H1 (cell line): Measurements from ENCODE around the gene MPPED2. TPM values are rescaled to one million over a fixed set of nuclear protein-coding genes. Genes with fewer than 3 reads are reported as not detected.

Source experiments
- CTCF ChIA-PET: fragments of 300-600 bp; sonication (Branson Sonifier 250); formaldehyde crosslinking; loops from one replicate; lab custom pipeline; 2021; ENCODE audit not compliant: partially characterized antibody; lab: Charles Lee
- POLR2A ChIA-PET: fragments of 300-600 bp; sonication (Branson Sonifier 250); formaldehyde crosslinking; loops from one replicate; lab custom pipeline; 2021; ENCODE audit warnings: inconsistent platforms; ENCODE audit not compliant: partially characterized antibody; lab: Charles Lee
- DNase-seq, 2 experiments: peaks; one replicate each; pipeline versions ENCODE4 v3.0.0 to v3.0.0-alpha.2; 2010 to 2022; ENCODE audit warnings: low spot score in 2 of 2, low read depth in 1 of 2, mixed read lengths in 1 of 2
- FAIRE-seq: peaks from 2 replicates; lab custom pipeline; 2011; peaks lifted over from hg19 to GRCh38; lab: Jason Lieb, UNC
- H2AFZ ChIP-seq: 2 replicates; pipeline ENCODE4 v1.8.1; 2012; ENCODE audit warnings: low read length, inconsistent platforms
- H2AK5ac ChIP-seq: 2 replicates; pipeline ENCODE4 v1.6.1; 2013; ENCODE audit warnings: low read depth, low read length
- H2BK120ac ChIP-seq: replicated peaks from 2 replicates; pipeline ENCODE3; 2013; ENCODE audit warnings: low read depth, low read length, inconsistent platforms
- H2BK12ac ChIP-seq: 2 replicates; pipeline ENCODE4 v1.6.1; 2013; ENCODE audit warnings: low read depth, low read length
- H2BK15ac ChIP-seq: 2 replicates; pipeline ENCODE4 v1.6.1; 2013; ENCODE audit warnings: low read length
- H2BK20ac ChIP-seq: 2 replicates; pipeline ENCODE4 v1.6.1; 2013; ENCODE audit warnings: low read length
- H2BK5ac ChIP-seq: 2 replicates; pipeline ENCODE4 v1.6.1; 2013; ENCODE audit warnings: low read depth, low read length
- H3K14ac ChIP-seq: 2 replicates; pipeline ENCODE4 v1.6.1; 2013; ENCODE audit warnings: inconsistent platforms; ENCODE audit not compliant: insufficient read length
- H3K18ac ChIP-seq: 2 replicates; pipeline ENCODE4 v1.6.1; 2013; ENCODE audit warnings: low read length; ENCODE audit errors: extremely low read depth
- H3K23ac ChIP-seq: 2 replicates; pipeline ENCODE4 v1.6.1; 2013; ENCODE audit warnings: inconsistent platforms; ENCODE audit not compliant: insufficient read length
- H3K23me2 ChIP-seq: 2 replicates; pipeline ENCODE4 v1.6.1; 2013; ENCODE audit warnings: low read depth, low read length
- H3K27ac ChIP-seq: 2 replicates; pipeline ENCODE4 v1.6.1; 2011; ENCODE audit warnings: low read depth, low read length, inconsistent platforms
- H3K27me3 ChIP-seq, 4 experiments: replicated peaks in 1 of 4; 1 replicate in 1 of 4; 2 replicates in 3 of 4; pipeline versions ENCODE4 v1.6.1 to v1.8.1; 2011 to 2013; ENCODE audit warnings: low read length in 3 of 4, mild to moderate bottlenecking in 3 of 4, inconsistent platforms in 2 of 4, mixed read lengths in 2 of 4, moderate library complexity in 1 of 4; ENCODE audit not compliant: control insufficient read depth in 3 of 4, insufficient read depth in 3 of 4; ENCODE audit errors: extremely low read depth in 1 of 4
- H3K36me3 ChIP-seq, 4 experiments: 2 replicates each; pipeline versions ENCODE4 v1.6.1 to v1.8.1; 2011 to 2013; ENCODE audit warnings: mild to moderate bottlenecking in 4 of 4, low read length in 3 of 4, moderate library complexity in 2 of 4, control low read depth in 1 of 4, inconsistent platforms in 1 of 4; ENCODE audit not compliant: insufficient read depth in 4 of 4, control insufficient read depth in 2 of 4
- H3K4ac ChIP-seq: replicated peaks from 2 replicates; pipeline ENCODE3; 2013; ENCODE audit warnings: low read length, low read depth, mixed read lengths, inconsistent platforms; ENCODE audit not compliant: insufficient read length
- H3K4me1 ChIP-seq, 4 experiments: replicated peaks in 1 of 4; 1 replicate in 1 of 4; 2 replicates in 3 of 4; pipeline versions ENCODE4 v1.6.1 to v1.8.1; 2011 to 2013; ENCODE audit warnings: low read length in 3 of 4, inconsistent platforms in 2 of 4, mixed read lengths in 1 of 4; ENCODE audit not compliant: insufficient read depth in 4 of 4, control insufficient read depth in 3 of 4
- H3K4me2 ChIP-seq, 2 experiments: 2 replicates each; pipeline versions ENCODE4 v1.6.1 to v1.8.1; 2011 to 2013; ENCODE audit warnings: low read depth in 2 of 2, low read length in 2 of 2, control low read depth in 1 of 2, inconsistent platforms in 1 of 2, mild to moderate bottlenecking in 1 of 2; ENCODE audit not compliant: insufficient read depth in 1 of 2
- H3K4me3 ChIP-seq, 4 experiments: fragments of 200-600, 300-600 bp in 1 of 4; sonication (generic), shearing (Covaris generic), sonication (Bioruptor Twin) in 1 of 4; 2 replicates each; pipeline versions ENCODE4 v1.5.1 to v1.8.1; 2011 to 2016; ENCODE audit warnings: low read length in 4 of 4, low read depth in 3 of 4, control low read depth in 2 of 4, inconsistent platforms in 2 of 4, mild to moderate bottlenecking in 2 of 4, mixed read lengths in 1 of 4, moderate library complexity in 1 of 4; ENCODE audit not compliant: insufficient read depth in 2 of 4; ENCODE audit errors: extremely low read depth in 1 of 4
- H3K56ac ChIP-seq: replicated peaks from 2 replicates; pipeline ENCODE3; 2013; ENCODE audit warnings: low read depth, mild to moderate bottlenecking, mixed read lengths, low read length, inconsistent platforms; ENCODE audit not compliant: insufficient read length
- H3K79me1 ChIP-seq: 2 replicates; pipeline ENCODE4 v1.6.1; 2013; ENCODE audit warnings: low read depth, low read length, control low read depth
- H3K79me2 ChIP-seq, 2 experiments: 2 replicates each; pipeline versions ENCODE4 v1.6.1 to v1.8.1; 2012 to 2013; ENCODE audit warnings: low read length in 2 of 2, mild to moderate bottlenecking in 2 of 2, inconsistent platforms in 1 of 2; ENCODE audit not compliant: insufficient read depth in 2 of 2, control insufficient read depth in 1 of 2
- H3K9ac ChIP-seq, 4 experiments: replicated peaks in 1 of 4; 1 replicate in 1 of 4; 2 replicates in 3 of 4; pipeline versions ENCODE4 v1.6.1 to v1.8.1; 2011 to 2013; ENCODE audit warnings: low read depth in 3 of 4, low read length in 3 of 4, control low read depth in 2 of 4, mild to moderate bottlenecking in 2 of 4, moderate library complexity in 2 of 4, inconsistent platforms in 1 of 4; ENCODE audit errors: extremely low read depth in 1 of 4
- H3K9me3 ChIP-seq, 2 experiments: 2 replicates each; pipeline versions ENCODE4 v1.6.1 to v1.8.1; 2012 to 2013; ENCODE audit warnings: mild to moderate bottlenecking in 2 of 2, moderate library complexity in 2 of 2, control low read depth in 1 of 2, inconsistent platforms in 1 of 2, low read depth in 1 of 2, low read length in 1 of 2, mixed read lengths in 1 of 2; ENCODE audit not compliant: insufficient read depth in 2 of 2
- H4K20me1 ChIP-seq, 2 experiments: replicated peaks in 1 of 2; 2 replicates each; pipeline versions ENCODE3 to v1.8.1; 2011 to 2013; ENCODE audit warnings: inconsistent platforms in 2 of 2, low read length in 2 of 2, mild to moderate bottlenecking in 1 of 2; ENCODE audit not compliant: insufficient read depth in 2 of 2, control insufficient read depth in 1 of 2
- H4K5ac ChIP-seq: 2 replicates; pipeline ENCODE4 v1.6.1; 2013; ENCODE audit warnings: low read length, low read depth, mixed read lengths, inconsistent platforms; ENCODE audit not compliant: insufficient read length
- H4K8ac ChIP-seq: 2 replicates; pipeline ENCODE4 v1.8.0; 2013; ENCODE audit warnings: mild to moderate bottlenecking, moderate library complexity, low read length, inconsistent platforms; ENCODE audit not compliant: insufficient read depth; ENCODE audit errors: extremely low read depth
- H4K91ac ChIP-seq: replicated peaks from 2 replicates; pipeline ENCODE3; 2013; ENCODE audit warnings: low read length, mixed read lengths, inconsistent platforms; ENCODE audit not compliant: insufficient read length
- EP300 ChIP-seq, 2 experiments: IDR thresholded peaks; 1 replicate in 1 of 2; 2 replicates in 1 of 2; pipeline ENCODE4 v1.6.1; 2011 to 2012; ENCODE audit warnings: low read depth in 2 of 2, low read length in 2 of 2, mild to moderate bottlenecking in 2 of 2, borderline replicate concordance in 1 of 2, inconsistent platforms in 1 of 2, moderate library complexity in 1 of 2
- WGBS, 2 experiments: shearing (Covaris generic) in 1 of 2; methylation state at CpG; one replicate each; pipeline versions ENCODE4 v1.1.6 to v1.1.7; 2013 to 2015; ENCODE audit warnings: low lambda C conversion rate in 2 of 2, mixed read lengths in 2 of 2, inconsistent platforms in 1 of 2, low coverage in 1 of 2, missing lambda C conversion rate in 1 of 2; ENCODE audit not compliant: insufficient replicate concordance in 2 of 2, insufficient coverage in 1 of 2, insufficient read length in 1 of 2; ENCODE audit errors: extremely low coverage in 1 of 2, missing lambda C conversion rate in 1 of 2; 5-methylcytosine and 5-hydroxymethylcytosine counted together
- polyA plus RNA-seq, 7 experiments: library from polyadenylated mRNA; depleted of rRNA in 3 of 7; stranded (reverse) in 5 of 7; unstranded in 2 of 7; fragments of >200 nt in 5 of 7; fragments of 200-250 nt in 2 of 7; gene quantifications; 1 replicate in 5 of 7; 2 replicates in 1 of 7; 4 replicates in 1 of 7; pipeline versions ENCODE4 v1.2.1 to v1.2.3, GENCODE V29; 2011 to 2013; ENCODE audit warnings: missing spikeins in 2 of 7, mixed read lengths in 2 of 7
- total RNA-seq: library from RNA; stranded (reverse); fragmentation: NEBNext Ultra II Directional; extraction: Animal tissue kit (Norgen Biotek cat#: 25700); gene quantifications from 2 replicates; pipeline ENCODE4 v1.2.1, GENCODE V29; 2021

The MPPED2 gene
- total and polyA plus RNA-seq, 2 of the 8 experiments (the other 6 are each of a cell fraction or from before 2014, with no cell fraction given), result 1.3 to 3.5 TPM

DNA sequence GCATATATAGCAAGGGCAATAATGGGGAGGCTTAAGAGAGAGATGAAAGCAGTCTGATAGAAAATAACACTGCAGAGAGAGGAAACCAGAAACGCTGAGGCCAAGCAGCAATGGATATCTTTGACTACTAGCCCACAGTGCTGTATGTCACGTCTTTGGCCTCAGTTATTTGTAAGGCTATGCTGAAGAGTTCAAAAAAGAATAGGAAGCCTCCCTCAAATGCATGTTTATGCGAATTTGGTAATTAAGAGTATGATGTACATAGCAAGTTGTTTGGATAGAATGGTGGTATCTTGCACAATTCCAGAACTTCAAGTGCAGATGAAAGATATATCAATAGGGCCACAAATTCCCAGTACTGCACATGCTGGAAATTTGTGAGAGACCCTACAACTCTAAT, 89.2 kb downstream of the MPPED2 start:
- Histone ChIP-seq H4K5ac (no peak overlapping the region), H3K23me2 (no peaks in the 10 kb centered on the region), H3K27ac (no peak overlapping the region), H3K4me3 (no peak overlapping the region), H2BK20ac (no peak overlapping the region), H3K4me1 (no peaks in the 10 kb centered on the region), H4K20me1 (no peaks in the 10 kb centered on the region), H3K18ac (no peak overlapping the region), H3K9me3 (no peaks in the 10 kb centered on the region), H2BK5ac (no peak overlapping the region), H2BK12ac (no peak overlapping the region), H2AFZ (no peak overlapping the region), H3K23ac (no peak overlapping the region), H3K4me2 (no peak overlapping the region), H3K14ac (no peak overlapping the region), H2BK15ac (no peak overlapping the region), H3K9ac (no peak overlapping the region), H4K8ac (no peak overlapping the region), H3K36me3 (no peaks in the 10 kb centered on the region), H2BK120ac (no peak overlapping the region), H3K56ac (no peak overlapping the region), H2AK5ac (no peak overlapping the region), H3K4ac (no peak overlapping the region), H3K79me1 (no peaks in the 10 kb centered on the region), H3K79me2 (no peaks in the 10 kb centered on the region), H3K27me3 (no peaks in the 10 kb centered on the region), H4K91ac (no peak overlapping the region)
- WGBS, 2 experiments, result 88% methylated on average over 3 of the region's 3 CpGs; no CpG with 5 or more reads in 1 of the 2 experiments
- TF ChIP-seq EP300 (IDR thresholded peaks at IDR 0.05; ENCODE audit: borderline replicate concordance in 1 of 2, low read depth in 2 of 2, low read length in 2 of 2), result no peak
- no peak for FAIRE-seq
- ChIA-PET CTCF (no interaction called here), POLR2A (no interaction called here)
- no peak for DNase-seq
